Liver (tissue), 3 donors: ENCODE measurements around the gene VPS52.

Source experiments
- ATF3 ChIP-seq: IDR thresholded peaks from 2 replicates; pipeline ENCODE4 v1.6.1; 2016; ENCODE audit warnings: antibody characterized with exemption
- CTCF ChIP-seq: fragments of 150-350 bp; IDR thresholded peaks from 2 replicates; pipeline ENCODE4 v1.5.1; 2017; ENCODE audit warnings: improper control_type of control experiment, low read depth, low read length; ENCODE audit not compliant: missing input control
- EGR1 ChIP-seq, 2 donors: IDR thresholded peaks; 2 replicates each; pipeline ENCODE4 v1.6.1; 2016 to 2018; ENCODE audit warnings: antibody characterized with exemption in 2 of 2, low read depth in 2 of 2
- MAX ChIP-seq: IDR thresholded peaks from 2 replicates; pipeline ENCODE4 v1.6.1; 2016; ENCODE audit warnings: antibody characterized with exemption
- REST ChIP-seq: IDR thresholded peaks from 2 replicates; pipeline ENCODE4 v1.6.1; 2016; ENCODE audit warnings: antibody characterized with exemption, mild to moderate bottlenecking
- RXRA ChIP-seq, 2 donors: IDR thresholded peaks; 2 replicates each; pipeline ENCODE4 v1.6.1; 2017 to 2018; ENCODE audit warnings: antibody characterized with exemption in 2 of 2, mild to moderate bottlenecking in 1 of 2
- donor health status: healthy.
- donor health status: healthy.

DNA sequence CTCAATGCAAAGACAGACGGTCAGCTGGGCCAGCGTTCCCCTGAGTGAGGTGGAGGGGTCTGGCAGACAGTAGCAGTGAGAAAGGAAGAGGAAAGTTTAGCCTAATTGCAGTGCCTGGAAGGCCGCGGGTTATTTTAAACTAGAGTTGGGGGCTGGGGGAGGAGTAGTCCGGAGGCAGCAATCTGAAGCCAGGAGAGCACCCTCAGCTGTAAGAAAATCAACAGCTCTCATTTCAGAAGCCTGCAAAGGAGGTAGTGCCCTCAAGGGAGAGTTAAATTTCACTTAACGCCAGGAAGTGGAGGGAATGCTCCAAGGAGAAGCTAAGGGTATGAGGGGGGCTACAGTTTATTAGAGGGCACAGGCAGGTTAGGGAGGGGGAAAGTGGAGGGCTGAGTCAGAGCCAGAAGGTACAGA, 36.4 kb downstream of the VPS52 start:
- TF ChIP-seq EGR1 (IDR thresholded peaks at IDR 0.05; ENCODE audit: low read depth in 2 of 2): no peak
- TF ChIP-seq CTCF: no peak
- TF ChIP-seq REST: no peak
- no peak for TF ChIP-seq RXRA (IDR thresholded peaks at IDR 0.05)
- no peak for TF ChIP-seq MAX
- no peak for TF ChIP-seq ATF3
